GM19455 (cell line): ENCODE data around the gene RFXAP.
"Not testable (repeated sequence)": the region's sequence is repeated elsewhere in the genome, so short reads cannot be mapped to it uniquely, and the experiment has no call there.

Experiments used
- ATAC-seq: cut with Tn5 transposase; IDR thresholded peaks from one replicate; pipeline ENCODE4 v1.9.1; 2021; ENCODE audit not compliant: unreplicated experiment

The RFXAP gene, protein sequence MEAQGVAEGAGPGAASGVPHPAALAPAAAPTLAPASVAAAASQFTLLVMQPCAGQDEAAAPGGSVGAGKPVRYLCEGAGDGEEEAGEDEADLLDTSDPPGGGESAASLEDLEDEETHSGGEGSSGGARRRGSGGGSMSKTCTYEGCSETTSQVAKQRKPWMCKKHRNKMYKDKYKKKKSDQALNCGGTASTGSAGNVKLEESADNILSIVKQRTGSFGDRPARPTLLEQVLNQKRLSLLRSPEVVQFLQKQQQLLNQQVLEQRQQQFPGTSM

DNA sequence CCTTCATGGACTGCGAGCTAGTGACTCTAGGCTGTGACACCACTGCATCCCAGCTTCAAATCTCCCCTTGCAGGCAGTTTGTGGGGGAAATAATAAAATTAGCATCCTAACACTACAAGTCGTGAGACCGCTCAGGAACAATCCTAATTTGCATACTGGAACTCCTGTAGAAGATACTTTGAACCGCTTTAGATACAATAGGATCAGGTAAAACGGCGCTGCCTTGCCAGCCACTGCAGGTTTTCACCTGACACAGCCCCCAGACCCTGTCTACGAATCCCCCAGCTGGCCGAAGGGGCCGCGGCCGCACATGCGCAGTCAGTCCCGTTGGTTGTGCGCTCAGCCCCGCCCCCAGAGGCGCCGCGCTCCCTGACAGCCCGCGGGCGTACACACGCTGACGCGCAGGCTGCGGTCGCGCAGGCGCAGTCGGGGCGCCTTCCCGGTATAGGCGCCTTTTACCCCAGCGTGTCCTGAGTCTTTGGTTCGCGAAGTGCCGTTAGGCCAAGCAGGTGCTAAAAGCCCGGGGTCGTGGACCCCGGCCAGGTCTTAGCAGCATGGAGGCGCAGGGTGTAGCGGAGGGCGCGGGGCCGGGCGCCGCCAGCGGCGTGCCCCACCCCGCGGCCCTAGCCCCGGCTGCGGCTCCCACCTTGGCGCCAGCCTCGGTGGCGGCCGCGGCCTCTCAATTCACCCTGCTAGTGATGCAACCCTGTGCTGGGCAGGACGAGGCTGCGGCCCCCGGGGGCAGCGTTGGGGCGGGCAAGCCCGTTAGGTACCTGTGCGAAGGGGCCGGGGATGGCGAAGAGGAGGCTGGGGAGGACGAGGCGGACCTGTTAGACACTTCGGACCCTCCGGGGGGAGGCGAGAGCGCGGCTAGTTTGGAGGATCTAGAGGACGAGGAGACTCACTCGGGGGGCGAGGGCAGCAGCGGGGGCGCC, at the start of gene RFXAP:
TSS of gene RFXAP (plus strand) at position 419 of the 935 bp plus-strand sequence. CDS start at position 555, 136 bp downstream.
- peak; percentile 84 for ATAC-seq

DNA sequence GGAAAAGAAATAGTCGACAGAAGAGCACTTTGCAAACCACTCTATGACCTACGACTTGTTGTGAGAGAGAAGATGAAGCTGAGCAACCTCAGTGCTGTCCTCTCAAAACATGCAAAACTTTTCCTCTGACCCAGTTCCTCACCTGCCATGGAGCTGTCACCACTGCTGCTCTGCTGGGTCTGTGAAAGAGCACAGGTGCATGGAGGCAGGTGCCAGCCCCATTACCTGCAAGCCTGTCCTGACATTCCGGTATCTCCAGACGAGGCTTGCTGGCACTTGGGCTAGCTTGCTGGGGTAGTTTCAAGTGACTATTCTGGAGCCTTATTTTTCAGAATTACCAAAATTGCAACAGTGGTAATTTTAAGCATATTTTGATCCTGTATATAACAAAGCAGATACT, 49.5 kb upstream of the RFXAP start:
- ATAC-seq: no peak

DNA sequence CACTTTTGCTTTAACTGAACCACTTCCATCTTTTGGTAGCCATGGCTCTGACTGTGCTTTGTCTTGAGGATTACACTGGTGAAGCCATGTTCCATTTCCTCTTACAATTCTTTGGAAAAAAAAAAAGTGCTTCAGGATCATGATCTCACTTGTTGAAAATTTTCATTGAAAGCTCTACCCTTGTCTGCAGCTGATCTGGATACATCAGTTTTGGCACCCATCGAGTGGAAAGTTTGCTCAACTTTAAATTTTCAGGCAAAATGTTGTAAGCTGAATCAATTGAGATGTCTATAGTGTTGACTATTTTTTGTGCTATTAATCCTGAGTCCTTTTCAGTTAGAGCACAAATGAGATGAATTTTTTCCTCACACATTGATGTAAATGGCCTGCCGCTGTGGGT, 48.3 kb upstream of the RFXAP start:
- no peak for ATAC-seq

DNA sequence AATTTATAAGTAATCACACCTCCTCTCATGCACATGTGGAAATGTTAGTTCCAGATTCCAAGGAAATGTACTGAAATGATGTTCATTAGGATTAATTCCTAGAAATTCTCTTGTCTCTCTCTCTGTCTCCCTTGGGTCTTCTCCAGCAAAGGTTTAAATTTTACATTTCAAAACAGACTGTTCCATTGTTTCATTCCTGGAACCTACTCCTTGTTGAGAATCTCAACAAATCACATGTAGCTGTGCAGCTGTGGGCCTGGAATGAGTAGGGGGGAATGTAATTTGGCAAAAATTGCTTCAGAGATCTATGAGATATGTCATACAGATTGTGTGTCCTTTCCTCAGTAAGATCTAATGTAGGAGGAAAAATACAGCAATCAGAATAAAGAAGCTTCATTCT, 46.2 kb upstream of the RFXAP start:
- ATAC-seq: no peak

DNA sequence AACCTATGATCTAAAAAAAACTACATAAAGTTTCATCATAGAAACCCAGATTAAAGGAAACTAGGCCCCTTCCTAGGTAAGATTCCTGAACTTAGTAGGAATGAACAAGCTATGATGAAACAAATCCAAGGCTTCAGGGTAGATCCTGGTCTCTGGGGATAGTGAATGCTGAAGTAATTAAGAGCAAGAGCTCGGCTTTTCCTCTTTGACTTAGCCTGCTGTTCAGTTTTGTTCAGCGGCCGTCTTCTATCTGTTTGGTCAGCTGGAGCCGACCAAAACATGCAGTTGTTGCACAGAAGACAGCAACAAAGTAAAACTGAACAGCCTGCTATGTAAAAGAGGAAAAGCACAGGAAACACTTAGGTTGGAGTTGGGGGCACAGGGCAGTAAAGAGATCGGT, 44.1 kb upstream of the RFXAP start:
- ATAC-seq: no peak

DNA sequence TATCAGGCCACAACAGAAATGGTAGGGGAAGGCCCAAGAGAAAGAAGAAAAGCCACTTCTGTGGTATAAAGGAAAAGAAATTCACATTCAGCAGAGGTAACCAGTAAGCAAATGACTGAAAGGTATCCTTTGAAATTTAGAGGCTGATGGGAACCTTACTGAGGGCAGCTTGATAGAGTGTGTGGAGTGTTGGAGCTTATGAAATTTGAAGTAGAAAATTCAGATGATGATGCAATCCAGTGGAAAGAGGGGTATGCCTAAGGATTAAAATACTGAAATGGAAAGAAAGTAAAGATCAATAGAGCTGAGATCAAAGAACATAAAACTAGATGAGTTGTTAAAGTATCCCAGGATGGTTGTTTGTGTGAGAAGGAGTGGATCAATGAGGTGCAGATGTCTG, 42.8 kb upstream of the RFXAP start:
- no peak for ATAC-seq

DNA sequence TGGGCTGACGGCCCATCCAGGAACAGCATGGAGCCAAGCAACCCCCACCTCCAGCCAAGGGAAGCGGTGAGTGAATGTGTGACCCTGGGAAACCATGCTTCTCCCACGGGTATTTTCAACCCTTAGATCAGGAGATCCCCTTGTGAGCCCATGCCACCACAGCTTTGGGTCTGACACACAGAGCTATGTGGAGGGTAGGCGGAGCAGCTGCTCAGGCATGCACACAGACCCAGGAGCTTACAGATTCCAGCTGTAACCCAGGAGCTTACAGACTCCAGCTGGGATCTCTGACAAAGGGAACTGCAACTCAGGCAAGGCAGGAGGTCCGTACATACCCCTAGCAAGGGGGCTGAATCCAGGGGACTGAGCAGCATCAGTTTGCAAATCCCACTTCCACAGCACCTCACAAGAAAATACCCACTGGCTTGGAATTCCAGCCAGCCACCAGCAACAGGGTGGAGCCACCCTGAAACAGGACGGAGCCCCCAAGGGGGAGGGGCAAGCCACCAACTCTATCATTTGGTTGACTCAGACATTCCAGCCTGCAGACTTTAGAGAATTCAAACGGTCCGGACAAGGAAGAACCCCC, 40.8 kb upstream of the RFXAP start:
- ATAC-seq: no peak

DNA sequence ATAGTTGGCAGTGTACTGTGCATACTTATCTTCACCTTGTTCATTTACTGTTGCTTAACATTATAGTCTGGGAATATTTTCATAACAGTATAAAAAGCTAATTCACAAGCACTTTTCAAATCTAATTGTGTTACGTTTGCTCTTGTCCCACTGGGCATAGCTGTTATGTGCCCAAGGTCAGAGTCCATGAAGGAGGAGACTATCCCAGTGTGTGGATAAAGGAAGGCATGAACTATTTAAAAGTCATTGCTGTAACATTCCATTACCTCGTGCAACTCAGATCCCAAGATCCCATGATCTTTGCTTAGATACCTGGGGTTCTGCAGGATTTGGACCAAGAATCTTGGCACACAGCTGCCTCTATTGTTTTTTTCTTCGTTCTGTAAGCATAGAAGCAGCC, 35.1 kb upstream of the RFXAP start:
- no peak for ATAC-seq

DNA sequence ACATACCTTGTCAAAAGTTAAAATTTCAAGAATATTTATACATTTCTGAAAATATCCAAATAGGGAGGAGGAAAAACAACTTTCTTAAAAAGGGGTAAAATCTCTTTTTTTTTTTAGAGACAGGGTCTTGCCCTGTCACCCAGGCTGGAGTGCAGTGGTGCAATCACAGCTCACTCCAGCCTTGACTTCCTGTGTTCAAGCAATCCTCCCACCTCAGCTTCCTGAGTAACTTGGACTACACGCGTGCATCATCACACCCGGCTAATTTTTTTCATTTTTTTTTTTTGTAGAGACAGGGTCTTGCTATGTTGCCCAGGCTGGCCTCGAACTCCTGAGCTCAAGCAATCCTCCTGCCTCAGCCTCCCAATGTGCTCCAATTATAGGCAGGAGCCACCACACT, 32.8 kb upstream of the RFXAP start:
- not testable (repeated sequence) for ATAC-seq

DNA sequence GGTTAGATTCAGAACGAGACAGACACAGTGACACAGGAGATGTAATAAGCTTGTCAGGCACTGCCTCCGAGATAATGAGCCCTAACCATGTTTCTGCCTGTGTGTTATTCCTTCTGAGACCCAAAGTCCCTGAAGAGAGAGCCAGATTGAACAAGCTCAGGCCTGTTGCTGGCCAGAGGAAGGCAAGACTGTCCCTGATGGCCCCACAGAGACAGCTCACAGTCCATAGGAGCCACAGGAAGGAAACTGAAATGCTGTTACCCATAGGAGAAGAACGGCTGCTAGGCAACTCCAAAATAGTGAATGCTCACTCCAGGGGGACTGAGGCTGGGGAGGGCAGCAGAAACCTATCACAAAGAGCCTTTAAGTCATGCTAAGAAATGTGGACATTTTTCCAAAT, 31.8 kb upstream of the RFXAP start:
- ATAC-seq: no peak

DNA sequence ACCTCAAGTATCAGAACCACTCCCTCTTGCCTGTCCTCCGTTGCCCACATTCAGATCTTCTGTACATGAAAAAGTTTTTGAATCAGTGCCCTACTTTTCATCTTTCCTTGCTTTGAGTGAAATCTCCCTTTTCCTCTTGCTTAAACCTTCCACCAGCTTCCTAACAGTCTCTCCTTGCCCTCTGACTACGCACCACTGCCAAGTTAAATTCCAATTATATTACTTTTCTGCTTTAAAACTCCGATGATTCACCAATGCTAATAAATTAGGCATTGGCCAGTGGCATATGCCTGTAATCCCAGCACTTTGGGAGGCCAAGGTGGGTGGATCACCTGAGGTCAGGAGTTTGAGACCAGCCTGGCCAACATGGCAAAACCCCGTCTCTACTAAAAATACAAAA, 30.7 kb upstream of the RFXAP start:
- no peak for ATAC-seq

DNA sequence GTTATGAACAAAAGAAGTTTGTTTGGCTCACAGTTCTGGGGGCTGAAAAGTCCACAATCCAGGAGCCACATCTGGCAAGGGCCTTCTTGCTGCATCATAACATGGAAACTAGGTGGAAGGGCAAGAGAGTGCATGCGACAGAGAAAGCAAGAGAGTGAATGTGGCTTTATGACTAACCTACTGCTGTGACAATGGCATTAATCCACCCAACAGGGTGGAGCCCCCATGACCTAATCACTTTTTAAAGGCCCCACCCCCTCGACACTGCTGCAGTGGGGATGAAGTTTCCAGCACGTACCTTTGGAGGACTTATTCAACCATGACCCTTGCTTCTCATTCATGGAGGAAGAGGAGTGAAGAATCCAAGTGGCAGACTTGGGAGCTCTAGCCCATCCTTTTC, 30.0 kb upstream of the RFXAP start:
- no peak for ATAC-seq

DNA sequence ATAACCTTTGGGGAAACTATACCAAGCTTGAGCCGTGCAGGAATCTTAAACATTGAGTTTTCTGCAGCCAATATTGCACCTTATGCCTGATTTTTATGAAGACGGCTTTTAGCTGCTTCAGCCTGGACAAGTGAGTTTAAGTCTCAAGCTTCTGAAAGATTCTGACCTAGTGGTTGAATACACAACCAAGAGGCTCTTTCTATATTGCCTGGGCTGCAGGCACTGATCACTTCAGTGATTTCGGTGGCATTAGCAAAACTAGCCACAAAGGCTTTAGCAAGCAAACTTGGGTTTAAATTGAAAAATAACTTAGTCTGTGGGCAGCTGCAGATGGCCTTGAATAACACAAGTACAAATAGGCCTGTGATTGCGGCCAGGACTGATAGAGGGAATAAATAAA, 29.3 kb upstream of the RFXAP start:
- ATAC-seq: no peak

DNA sequence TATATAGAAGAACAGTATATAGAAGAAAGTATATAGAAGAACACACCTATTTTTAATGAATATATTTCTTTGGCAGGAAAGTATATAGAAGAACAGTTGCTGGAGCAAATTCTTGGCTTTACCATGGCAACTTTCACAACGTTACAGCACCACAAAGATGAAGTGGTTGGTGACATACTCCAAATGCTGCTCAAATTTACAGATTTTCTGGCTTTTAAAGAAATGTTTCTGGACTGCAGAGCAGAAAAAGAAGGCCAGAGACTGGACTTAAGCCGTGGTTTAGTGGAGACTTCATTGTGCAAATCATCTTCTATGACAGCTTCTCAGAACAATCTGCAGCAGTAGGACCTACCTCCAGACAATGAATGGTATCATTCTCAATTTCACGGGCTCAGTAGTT, 24.3 kb upstream of the RFXAP start:
- ATAC-seq: no peak

DNA sequence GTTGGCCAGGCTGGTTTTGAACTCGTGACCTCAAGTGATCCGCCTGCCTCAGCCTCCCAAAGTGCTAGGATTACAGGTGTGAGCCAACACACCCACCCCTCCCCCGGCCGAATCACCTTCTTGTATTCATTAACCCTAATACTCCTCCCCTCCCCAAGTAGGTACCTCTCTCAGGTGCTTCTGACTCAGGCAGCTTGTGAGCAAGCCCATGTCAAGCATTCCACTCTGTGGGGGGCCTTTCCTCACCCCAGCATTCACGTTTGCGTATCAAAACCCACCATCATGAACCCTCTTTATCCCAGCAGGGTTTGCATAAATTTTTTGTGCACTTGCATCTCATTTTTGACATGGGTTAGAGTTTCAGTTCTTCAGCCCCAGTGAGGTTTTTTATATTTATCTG, 23.6 kb upstream of the RFXAP start:
- no peak for ATAC-seq

DNA sequence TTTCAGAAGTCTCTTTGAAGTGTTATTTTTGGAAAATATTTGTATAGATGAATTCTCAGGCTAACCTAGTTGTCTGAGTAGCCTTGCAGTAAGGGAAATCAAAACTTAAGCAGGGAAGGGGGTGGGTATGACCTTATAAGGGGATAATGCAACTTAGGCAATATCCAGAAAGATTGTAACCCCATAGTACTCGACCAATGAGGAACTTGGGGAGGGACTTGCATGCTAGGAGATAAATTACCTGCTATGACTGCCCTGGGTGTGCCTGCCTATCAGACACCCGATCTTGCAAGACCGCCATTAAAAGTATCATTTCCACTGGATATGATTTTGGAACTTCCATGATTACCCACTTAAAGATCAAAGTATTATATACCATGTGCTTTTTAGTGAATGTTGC, 23.0 kb upstream of the RFXAP start:
- no peak for ATAC-seq

DNA sequence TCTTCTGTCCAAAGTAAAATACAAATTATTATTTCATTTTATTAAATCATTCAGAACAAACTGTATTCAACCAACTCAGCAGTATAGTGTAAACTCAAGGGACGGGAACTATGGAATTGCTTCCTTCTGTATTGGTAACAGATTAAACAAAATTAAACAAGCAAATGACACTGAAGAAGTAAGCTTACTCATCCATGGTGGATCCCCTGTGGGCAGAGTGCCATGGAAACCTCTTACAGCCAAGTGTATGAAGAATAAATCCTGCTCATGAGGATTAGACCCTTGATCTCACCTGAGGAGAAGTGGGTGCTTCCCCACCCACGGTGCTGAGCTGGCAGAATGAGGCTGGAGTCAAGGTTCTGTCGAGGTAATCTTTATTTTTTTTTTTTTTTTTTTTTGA, 18.0 kb upstream of the RFXAP start:
- ATAC-seq: no peak

DNA sequence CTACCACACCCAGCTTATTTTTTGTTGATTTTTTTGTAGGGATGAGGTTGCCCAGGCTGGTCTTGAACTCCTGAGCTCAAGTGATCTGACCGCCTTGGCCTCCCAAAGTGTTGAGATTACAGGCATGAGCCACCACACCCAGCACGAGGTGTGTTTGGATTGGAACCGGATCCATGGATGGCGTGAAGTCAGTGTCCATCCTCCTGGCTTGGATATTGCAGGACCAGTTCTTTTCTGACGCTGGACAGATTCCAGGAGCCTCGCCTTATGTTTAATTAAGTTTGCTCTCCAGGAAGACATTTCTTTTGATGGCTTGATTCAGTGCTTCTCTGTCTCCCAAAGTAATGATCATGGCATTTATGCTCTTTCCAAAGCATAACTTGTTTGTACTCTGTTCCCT, 14.4 kb upstream of the RFXAP start:
- no peak for ATAC-seq

DNA sequence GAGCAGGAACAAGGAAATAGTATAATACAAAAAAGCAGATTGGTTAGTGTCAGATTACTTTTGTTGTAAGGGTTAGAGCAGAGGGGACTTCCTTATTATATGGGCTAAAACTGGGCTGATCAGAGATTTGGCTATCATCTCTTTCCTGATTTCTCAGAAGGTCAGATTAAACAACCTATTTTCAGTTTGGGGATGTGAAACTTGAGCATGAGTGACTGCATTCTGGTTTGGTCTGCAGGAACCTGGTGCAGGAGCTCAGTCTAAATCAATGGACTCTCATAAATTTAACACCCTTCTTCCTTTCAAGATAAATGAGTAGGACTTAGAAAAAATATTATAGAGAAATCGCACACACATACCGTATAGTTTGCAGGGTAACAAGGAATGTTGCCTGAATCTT, 12.9 kb upstream of the RFXAP start:
- ATAC-seq: no peak

DNA sequence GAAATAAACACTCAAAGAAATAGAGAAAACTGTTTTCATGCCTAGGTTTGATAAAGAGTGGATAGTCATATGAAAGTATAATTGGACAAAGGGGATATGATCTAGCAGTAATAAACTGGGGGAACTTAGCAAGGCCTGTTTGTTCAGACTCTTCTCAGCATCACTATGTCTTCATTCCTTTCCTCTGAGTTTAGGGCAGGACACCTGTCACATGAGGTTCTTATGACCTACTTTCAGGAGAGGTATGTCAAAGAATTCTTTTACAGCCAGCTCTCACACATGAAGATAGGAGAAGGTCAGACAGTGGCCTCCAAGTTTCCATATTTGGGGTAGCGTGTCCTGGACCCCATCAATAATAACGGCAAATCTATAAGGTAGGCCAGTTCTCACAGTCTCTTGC, 11.4 kb upstream of the RFXAP start:
- no peak for ATAC-seq

DNA sequence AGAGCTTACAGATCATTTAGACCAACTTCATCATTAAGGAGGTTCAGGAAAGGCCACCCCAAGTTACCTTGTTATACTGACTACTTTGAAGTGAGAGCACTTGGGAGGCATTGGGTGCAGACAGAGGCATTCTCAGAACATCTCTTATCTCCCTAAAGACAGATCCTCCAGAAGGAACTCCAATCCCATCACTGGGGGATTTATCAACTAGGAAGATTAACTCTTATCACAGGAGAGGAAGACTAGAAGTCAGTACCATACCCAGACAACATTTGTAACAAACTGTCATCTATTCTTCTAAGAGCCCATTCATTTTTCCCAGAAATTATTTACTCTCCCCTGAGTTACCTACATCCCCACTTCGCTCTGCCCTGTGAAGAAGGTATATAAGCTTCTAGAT, 5.8 kb upstream of the RFXAP start:
- ATAC-seq: no peak

DNA sequence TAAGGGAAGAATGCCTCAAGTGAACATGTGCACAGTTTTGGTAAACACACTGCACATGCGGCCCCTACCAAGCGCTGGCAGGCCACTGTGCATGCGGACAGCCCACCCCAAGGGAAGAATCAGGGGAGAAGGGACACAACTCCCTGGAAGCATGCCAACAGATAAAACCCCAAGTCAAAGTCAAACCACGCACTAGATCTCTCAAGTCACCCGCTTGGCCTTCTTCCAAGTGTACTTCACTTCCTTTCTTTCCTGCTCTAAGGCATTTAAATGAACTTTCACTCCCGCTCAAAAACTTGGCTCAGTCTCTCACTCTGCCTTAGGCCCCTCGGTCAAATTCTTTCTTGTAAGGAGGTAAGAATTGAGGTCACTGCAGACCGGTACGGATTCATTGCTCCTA, 4.6 kb upstream of the RFXAP start:
- ATAC-seq: no peak
